Transverse colon (tissue), 4 donors: ENCODE data around the gene CYFIP2.

Experiments used
- POLR2AphosphoS5 ChIP-seq, 3 donors: sonication (generic); formaldehyde crosslinking; IDR thresholded peaks; one replicate each; pipeline ENCODE4 v1.6.1; 2016; ENCODE audit warnings: antibody characterized with exemption in 3 of 3
- TF ChIP-seq, protein P1 (sequence below), 5 experiments: fragments of 200-600 bp in 3 of 5; fragments of 450-650 bp in 2 of 5; sonication (generic) in 3 of 5; IDR thresholded peaks; 1 replicate in 2 of 5; 2 replicates in 3 of 5; pipeline ENCODE4 v1.5.1; 2016 to 2017; ENCODE audit warnings: antibody characterized with exemption in 5 of 5, inconsistent platforms in 3 of 5, mild to moderate bottlenecking in 2 of 5, moderate library complexity in 1 of 5

DNA sequence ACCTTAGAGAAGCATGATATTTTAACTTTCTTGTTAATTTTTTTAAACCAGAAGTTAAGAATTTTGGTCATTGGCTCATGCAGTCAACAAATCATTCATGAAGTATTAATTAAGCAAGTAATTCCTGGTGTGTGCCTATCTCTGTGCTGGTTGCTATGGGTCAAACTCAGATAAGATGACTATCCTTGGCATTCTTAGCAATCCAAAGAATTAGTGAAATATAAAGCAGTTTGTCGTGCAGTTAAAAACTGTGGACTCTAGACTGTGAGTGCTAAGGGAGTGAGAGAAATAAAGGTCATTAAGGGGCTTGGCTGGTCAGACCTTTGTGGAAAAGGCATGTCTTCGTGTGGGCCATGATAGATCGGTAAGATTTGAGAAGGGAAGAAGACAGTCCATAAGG is 4.8 kb downstream of the CYFIP2 start:
- no peak for TF ChIP-seq POLR2AphosphoS5 (IDR thresholded peaks at IDR 0.05)
- TF ChIP-seq, protein P1, sequence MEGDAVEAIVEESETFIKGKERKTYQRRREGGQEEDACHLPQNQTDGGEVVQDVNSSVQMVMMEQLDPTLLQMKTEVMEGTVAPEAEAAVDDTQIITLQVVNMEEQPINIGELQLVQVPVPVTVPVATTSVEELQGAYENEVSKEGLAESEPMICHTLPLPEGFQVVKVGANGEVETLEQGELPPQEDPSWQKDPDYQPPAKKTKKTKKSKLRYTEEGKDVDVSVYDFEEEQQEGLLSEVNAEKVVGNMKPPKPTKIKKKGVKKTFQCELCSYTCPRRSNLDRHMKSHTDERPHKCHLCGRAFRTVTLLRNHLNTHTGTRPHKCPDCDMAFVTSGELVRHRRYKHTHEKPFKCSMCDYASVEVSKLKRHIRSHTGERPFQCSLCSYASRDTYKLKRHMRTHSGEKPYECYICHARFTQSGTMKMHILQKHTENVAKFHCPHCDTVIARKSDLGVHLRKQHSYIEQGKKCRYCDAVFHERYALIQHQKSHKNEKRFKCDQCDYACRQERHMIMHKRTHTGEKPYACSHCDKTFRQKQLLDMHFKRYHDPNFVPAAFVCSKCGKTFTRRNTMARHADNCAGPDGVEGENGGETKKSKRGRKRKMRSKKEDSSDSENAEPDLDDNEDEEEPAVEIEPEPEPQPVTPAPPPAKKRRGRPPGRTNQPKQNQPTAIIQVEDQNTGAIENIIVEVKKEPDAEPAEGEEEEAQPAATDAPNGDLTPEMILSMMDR (IDR thresholded peaks at IDR 0.05), result no peak
